Measurements from ENCODE around the gene AP3B1.

Gene AP3B1

DNA sequence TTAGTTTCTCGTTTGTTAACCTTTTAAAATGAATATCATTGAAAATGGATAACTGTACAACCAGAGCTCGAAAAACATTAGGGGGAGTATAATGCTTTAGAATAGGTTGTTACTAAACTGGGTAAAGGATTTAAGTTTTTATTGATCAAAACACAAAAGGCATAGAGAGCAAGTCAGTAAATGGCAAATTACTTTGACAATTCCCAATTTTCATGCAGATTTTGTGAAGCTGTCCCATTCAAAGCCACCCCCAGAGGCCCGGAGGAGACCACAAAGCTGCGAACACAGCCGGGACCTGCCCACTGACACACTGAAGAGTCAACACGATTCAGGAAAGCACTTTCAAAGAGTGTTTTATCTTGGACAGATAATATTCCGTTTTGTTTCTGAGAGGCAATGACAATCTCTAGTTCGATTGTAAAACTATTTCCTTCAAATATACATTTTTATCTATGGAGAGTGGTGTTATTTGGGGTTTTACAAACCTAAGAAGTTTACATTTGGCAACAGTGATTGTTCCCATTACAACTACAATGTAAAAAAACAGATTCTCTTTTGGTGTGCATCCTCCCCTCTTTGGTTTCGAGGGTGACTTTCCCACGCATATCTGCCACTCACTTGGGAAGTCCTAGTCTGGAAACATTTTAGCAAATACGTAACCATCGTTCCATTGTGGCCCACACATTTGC, 335.7 kb downstream of the AP3B1 start:
- DNase-seq = no peak

DNA sequence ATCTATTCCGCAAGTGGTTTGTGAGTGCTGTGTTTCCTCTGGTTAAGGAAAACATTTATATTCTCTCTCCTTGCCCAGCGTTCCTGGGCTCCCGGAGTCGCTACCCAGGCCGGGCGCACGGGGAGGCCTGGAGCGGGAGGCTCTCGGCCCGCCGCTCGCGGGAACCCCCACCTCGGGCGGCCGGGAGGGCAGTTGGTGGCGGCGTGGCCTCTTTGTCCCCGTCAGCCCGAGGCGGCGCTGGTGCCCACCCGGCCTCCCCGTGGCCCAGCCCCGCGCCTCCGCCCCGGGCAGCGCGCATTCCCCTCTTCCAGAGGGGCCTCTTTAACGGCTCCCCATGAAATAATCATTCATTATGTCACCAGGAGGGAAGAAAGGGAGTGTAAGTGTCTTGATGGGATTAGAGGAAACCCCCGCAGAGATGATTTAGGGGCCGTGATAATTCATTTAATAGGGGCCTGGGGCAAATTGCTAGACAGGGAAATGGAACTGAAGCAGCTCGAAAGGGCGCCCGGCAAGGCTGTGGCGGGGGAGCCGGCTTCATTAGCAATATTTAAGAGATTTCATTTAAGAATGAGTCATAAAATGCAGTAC, 336.5 kb downstream of the AP3B1 start:
- no peak for DNase-seq

DNA sequence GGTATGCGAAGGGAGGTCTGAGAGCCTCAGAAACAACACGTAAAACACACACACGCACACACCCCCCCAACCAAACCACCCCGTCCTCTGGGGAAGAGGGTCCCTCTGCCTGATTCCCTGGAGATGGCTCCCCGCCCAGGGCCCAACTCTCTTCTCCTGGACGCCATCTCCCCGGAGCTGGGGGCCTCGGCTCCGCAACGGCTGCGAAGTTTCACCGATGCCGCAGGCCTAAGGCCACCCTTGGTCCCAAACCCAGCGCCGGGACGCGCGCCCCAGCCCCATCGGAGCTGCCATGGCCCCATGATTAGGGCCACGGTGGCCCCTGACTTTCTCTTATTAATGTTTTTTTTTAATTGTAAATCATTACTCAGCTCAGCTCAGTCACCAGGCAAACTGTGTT, 337.0 kb downstream of the AP3B1 start:
- no peak for DNase-seq

DNA sequence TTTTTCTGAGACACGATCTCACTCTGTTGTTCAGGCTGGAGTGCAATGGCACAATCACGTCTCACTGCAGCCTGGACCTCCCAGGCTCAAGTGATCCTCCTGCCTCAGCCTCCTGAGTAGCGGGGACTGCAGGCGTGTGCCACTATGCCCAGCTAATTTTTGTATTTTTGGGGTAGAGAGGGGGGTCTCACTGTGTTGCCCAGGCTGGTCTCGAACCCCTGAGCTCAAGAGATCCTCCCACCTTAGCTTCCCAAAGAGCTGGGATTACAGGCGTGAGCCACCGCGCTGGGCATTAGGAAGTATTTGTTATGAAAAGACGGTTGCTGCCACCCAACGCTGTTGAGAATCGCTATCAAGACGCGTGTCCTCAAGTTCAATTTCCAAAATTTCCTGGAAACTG, 337.4 kb downstream of the AP3B1 start:
- no peak for DNase-seq

DNA sequence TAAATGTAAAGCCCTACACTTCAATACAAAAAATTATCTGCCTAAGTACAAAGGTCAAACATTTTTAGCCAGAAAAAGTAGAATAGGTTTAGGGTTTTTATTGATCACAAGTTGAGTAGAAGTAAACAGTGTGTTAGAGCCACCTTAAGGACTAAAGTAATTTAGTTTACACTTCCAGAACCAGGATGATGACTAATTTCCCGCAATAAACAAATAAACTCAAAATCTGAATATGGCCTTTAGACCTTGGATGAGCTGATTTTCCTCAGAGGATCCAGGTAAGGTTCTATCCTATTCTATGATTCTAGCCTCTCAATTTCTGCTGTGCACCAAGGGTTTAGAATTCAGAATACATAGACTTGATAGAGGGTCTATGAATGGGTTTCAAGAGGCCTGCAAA, 338.9 kb downstream of the AP3B1 start:
- no peak for DNase-seq

DNA sequence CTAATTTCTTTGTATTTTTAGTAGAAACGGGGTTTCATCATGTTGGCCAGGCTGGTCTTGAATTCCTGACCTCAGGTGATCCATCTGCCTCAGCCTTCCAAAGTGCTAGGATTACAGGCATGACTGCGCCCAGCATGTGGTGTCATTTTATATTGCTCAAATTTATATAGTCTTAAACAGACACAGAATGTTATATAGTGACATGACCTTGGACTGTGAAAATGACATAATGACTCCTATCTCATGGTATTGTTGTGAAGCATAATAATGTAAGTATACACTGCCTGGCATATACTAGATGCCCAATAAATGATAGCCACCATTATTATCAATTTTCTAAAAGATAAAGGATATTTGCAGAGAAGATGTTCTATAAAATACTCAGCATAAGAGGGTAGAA, 341.1 kb downstream of the AP3B1 start:
- no peak for DNase-seq

DNA sequence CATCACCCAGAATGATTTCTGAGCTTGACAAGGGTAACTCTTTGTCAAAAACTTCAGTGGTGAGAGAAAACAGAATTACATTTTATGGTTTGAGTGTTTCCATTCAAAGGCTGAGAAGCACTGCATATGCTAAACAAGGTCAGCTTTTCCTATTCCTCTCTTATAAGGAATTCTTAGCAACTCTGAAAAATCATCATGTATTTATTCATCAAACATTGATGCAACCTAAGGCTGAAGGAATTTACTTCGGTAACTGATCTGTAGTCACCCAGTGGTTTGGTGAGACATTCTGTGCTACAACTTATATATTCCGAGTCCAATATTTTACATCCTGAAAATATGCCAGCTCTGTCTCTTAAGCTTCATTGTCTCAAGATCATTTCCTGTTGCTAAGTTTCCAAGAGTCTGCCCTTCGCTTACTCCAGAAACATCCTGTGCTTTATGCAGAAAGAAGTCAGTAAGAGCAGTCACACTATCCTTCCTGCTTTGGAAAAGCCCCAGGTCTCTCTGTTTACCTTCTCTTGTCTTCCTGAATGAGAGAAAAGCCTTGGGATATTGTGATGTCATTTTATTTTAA, 341.8 kb downstream of the AP3B1 start:
- DNase-seq = no peak
